Measurements from ENCODE around the gene CYBC1. TPM values are rescaled to one million over a fixed set of nuclear protein-coding genes. Genes with fewer than 3 reads are reported as not detected.

CYBC1 gene
- total RNA-seq, 1 donor from 2014 or later, result 304 TPM

DNA sequence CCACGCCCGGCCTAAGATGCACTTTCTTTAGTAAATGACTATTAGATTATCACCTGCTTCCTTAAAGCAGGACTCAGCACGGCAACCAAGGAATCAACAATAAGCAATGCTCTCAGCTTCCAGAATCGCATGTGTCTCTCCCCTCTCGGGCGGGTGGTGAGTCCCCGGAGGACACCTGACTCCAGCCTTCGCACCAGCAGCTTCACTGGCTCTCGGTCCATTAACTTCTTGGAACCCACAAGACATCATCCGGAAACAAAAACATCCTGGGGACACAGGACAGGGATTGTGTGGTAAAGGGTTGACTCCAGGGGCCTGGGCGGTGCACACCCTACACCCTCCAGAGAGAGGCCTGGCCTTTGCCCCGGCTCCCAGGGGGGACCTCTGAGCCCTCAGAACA is 56.3 kb downstream of the CYBC1 start:
- intact Hi-C loops (cut with micrococcal nuclease), result no loop called here

DNA sequence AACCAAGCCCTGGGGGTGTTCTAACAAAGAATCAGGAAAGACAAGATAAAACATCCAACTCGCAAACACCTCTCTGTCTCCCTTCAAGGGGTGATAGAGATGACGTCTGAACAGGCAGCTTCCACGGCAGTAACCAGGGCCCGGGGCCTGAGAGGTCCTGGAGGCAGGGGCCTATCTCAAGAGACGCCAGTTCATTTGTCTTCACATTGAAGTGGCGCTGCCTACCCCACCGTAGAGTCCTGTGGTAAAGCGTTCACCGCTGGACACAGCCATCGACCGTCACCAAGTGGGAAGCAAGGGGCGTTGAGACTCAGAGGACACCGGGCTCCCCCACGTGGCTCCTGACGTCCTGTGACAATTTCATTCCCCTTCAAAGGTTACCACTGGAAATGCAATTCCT is 57.6 kb downstream of the CYBC1 start:
- intact Hi-C loops (cut with micrococcal nuclease), result no loop called here

Other genes with a start within 250 kb of the CYBC1 start
- 59.0 and 60.1 TPM in 2 replicates for gene CCDC57, start 237.9 kb downstream of the CYBC1 start, total RNA-seq
- gene SLC16A3, start 221.7 kb downstream of the CYBC1 start, total RNA-seq, result 109 and 115 TPM in 2 replicates
- 127 and 128 TPM in 2 replicates for gene CSNK1D, start 177.1 kb downstream of the CYBC1 start, total RNA-seq
- 184 and 198 TPM in 2 replicates for gene CD7, start 133.1 kb downstream of the CYBC1 start, total RNA-seq
- 3.4 and 4.0 TPM in 2 replicates for gene SECTM1, start 117.0 kb downstream of the CYBC1 start, total RNA-seq
- gene TEX19, start 91.5 kb downstream of the CYBC1 start, total RNA-seq, result 0.09 and 0.14 TPM in 2 replicates
- 0.16 TPM in 1 of 2 replicates, not detected in the other for gene UTS2R, start 79.0 kb downstream of the CYBC1 start, total RNA-seq
- 47.3 and 51.1 TPM in 2 replicates for gene HEXD, start 32.4 kb downstream of the CYBC1 start, total RNA-seq
- gene OGFOD3, start 32.2 kb downstream of the CYBC1 start, total RNA-seq, result 25.5 and 26.6 TPM in 2 replicates
- 109 and 110 TPM in 2 replicates for gene NARF, start 8.0 kb upstream of the CYBC1 start, total RNA-seq
- 66.3 and 71.1 TPM in 2 replicates for gene FOXK2, start 69.0 kb upstream of the CYBC1 start, total RNA-seq
- gene WDR45B, start 197.7 kb upstream of the CYBC1 start, total RNA-seq, result 33.1 and 34.0 TPM in 2 replicates
- gene RAB40B, start 247.9 kb upstream of the CYBC1 start, total RNA-seq, result 0.91 and 1.1 TPM in 2 replicates

Data from T-helper 2 cell treated with Interferon-gamma antibody and Interleukin-4, amounts not matched to agents 100 ng/mL and 5 ng/mL, for 36 hours (primary cell).